Measurements from ENCODE around the gene HEBP2.
A peak's percentile ranks its signal among the peaks of the same experiment; 100 is the strongest.
"Not testable (repeated sequence)": the region's sequence is repeated elsewhere in the genome, so short reads cannot be mapped to it uniquely, and the experiment has no call there.

Gene HEBP2

DNA sequence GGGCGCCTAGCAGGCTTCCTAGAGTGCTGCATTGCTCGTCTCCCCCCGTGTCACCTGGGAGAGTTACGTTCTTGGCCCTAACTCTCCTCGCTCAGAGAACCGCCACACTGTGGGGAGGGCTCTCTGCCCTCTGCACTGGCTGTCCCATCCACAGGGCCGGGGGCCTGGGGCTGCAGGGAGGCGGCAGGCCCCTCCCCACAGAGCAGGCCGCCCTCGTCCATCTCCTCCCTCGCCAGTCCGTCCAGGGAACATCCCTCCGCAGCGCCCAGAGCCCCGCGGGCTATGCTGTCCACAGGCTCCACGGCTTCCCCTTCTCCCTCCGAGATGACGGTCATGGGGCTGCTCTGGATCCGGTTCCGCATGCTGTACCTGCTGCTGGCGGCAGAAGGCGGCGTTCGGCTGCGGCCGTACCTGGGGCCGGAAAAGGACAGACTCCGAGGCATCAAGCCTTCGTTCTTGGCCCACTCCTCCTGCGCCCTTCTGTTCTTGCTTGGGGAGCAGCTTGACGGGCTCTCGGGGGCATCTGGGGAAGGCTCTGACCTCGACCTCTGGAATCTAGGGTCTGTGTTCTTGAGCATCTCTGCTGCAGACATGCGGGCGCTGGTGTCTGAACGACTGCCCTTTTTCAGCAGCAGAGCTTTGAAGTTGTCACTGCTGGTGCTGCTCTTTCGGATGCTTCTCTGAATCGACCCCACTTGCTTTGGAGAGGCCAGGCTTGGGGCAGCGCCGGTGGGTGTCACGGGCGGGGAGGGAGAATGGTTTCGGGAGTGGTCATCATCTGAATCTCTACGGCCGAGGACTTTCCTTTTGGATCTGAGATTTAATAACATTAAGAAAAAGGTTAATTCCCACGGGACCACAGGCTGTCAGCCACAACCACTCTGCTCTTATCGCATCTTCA is 20.2 kb downstream of the HEBP2 start:
- DNase-seq, result no peak

DNA sequence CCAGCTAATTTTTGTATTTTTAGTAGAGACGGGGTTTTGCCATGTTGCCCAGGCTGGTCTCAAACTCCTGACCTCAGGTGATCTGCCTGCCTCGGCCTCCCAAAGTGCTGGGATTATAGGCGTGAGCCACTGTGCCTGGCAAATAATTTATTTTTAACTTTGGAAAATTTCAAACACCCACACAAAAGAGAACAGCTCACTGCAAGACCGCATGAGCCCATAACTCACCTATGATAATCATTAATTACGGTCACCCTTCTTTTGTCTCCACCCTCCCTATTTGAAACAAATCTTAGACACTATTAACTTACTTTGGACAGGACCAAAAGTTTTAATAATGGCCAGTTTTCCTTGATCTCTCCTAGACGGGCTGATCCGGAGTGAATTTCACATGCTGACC is 21.2 kb downstream of the HEBP2 start:
- DNase-seq, result not testable (repeated sequence)

DNA sequence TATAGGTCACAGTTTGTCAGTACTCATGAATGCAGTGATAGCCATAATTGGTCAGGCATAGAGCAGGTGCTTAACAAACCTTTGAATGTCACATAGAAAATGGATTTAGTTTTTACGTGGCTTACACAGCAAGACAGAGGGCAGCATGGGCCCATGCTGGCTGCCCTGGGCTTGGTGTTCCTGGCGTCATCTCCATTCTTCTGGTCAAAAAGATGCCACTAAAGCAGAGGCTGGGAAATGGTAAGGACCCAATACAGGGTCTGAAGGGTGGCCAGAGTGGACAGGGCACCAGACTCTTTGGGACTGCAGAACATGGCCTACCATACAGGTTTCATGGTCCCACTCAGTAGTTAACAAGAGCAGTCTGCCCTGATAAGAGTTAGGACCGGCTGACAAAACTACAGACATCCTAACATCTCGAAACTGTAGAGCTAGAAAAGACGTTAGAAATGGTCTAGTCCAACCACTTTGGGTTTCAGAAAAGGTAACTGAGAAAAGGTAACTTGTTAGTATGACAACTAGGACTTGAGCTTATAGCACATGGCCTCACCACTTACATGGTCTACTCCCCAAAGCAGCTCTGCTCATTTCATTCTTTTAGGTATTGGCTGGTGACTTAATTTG is 22.6 kb downstream of the HEBP2 start:
- DNase-seq, result no peak

DNA sequence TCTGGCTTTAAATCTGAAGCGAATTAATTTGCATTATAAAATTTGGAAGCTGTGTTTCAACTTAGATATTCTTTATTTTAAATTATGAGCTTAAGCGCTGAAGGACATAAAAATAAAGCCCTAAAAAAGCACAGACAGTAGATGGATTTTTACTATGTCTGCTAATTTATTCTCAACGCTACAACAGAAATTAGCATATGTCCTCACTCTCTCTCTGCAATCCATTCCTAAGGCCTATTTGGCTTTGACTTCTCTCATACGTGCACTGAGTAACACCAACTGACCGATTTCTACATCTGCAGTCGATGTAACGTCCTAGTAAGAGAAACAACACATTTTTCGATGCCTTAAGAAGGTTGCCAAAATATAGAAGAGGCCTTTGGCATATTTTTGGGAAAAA is 23.7 kb downstream of the HEBP2 start:
- DNase-seq, result no peak

DNA sequence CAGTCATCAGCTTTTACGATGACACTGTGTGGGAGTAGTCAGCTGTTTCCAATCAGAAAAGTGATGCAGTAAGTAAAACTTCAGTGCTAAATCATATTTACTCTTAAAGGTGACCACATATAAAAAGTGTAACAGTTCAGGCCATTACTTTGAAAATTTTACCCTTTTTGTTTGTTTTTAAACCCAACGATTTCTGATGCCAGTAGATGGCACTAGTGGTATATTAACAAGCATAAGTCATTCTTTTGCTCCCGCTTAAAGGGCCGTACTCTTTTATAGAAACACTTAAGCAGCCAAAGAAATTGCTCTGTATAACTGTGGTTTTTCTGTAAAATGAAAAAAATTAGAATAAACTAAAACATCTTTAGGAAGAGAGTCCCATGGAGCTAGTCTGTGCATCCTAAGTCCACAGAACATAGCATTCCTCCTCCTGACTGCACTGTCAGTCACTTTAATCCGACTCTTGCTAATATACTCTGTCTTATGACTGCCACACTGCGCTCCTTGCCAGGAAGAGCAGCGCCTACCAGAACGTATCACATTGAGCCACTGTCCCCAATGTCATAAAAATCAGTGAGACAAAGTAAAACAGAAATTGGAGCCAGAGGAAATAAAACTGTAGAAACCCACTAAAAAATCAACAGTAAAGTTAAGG is 25.0 kb downstream of the HEBP2 start:
- DNase-seq, result no peak

DNA sequence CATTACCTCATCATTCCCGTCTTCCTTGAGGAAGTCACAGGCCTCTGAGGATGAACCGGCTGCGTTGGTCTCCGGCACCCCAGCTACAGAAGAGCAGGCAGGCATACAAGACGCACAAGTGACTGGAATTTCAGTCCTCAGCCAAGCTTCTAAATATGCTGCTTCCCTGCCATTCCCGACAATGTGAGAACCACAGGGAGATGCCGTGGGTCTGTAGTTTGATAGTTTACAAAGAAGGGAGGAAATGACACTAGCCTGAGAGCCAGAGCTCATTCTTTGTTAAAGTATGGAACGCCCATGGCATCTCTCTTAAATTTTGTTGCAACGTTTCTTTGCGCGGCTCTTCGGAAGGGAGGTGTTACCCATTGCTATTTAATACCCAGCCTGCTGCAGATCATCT is 25.7 kb downstream of the HEBP2 start:
- no peak for DNase-seq

DNA sequence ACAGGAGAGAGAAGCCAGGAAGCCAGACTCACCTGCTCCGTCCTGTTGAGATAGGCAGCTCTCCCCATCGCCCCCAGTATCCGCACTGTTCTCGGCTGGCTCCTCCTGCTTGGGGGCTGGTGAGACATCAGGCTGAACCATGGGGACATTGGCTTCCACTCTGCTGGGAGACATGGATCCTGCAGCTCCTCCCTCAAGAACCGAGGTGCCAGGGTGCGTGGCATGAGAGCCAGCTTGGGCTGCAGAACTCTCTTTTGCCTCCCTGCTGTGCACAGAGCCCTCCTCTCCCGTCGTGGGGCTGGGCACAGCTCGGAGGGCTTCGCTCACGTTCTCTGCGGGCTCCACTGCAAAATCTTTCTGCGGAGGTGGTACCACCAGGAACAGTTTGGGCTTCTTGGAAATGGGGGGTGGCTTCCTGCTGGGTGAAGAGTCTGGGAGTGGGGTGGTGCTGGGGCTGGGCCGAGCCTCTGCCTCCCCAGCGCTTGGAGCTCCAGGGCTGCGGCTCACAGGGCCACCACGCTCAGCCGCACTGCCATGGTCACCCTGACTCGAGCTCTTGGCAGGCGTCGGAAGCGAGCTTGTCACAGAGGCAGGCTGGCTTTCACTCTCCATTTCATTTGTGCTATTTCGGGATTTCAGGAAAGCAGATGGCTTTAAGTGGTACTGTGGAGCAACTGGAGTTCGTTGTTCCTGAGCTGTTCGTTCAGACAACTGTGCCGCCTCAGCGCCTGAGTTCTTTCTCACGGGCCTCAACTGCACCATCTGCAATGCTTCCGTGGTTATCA is 26.5 kb downstream of the HEBP2 start:
- DNase-seq, result peak; percentile 33

DNA sequence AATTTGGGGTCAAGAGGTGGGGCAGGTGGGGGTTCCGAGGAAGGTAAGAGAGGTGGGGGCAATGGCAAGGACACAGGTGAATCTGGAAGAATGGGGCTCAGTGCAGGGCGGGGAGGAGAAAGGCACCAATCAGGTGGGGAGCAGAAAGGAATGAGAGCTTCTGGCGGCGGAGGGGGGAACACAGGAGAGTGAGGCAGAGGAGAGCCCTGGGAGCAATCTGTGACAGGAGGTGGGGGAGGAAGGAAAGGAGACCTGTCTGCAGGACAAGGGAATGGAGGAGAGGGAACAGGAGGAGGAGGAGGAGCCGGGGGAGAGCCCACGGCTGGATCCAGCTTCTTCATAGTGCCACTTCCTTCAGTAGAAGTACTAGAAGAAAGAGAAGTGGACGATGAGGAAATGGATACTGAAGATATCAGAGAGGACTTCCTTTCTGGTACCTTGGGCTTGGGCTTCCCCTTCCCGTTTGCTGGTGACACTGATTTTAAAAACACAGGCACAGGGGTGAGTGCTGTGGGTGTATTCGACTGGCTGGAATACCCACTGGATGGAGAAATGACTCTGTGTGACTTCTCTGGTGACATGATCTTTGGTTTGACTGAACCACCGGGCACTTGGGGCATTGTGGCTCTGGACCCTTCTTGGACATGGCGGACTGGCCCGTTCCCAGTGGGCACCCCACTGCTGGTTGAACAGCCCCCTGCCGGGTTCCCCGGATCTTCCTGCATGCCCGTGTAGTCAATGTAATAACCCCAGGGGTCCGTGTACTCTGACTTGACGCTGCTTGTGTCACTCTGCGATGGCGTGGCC is 27.4 kb downstream of the HEBP2 start:
- no peak for DNase-seq

DNA sequence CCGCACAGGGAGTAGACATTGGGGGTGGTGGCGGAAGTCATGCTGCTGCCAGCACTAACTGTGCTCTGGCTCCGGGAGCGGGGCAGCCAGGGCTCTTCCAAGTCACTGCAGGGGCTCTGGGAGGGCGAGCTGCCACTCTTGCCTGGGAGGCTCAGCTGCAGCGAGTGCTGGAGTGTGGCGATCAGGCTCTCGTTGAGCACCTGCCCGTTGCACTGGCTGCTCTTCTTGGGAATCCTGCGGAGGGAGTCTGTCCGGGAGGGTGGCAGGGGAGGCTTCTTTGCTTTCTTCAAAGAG is 28.0 kb downstream of the HEBP2 start:
- peak; percentile 24 for DNase-seq

DNA sequence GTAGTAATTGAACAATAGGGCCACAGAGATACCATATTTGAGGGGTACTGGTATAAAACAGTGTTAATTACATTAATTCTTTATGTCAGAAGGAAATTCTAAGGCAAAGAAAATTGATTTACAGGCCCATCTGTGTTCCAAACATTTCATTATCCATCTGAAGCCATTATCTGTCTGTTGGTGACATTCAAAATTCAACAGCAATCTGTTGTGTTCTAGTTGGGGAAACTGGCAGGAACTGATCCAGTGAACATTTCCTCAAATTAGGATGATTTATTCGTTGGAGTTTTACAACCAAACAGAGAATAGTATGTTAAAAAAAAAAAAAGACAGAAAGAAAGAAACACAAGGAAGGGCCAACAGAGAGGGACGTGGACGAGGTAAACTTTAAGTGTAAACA is 30.1 kb downstream of the HEBP2 start:
- DNase-seq, result no peak

DNA sequence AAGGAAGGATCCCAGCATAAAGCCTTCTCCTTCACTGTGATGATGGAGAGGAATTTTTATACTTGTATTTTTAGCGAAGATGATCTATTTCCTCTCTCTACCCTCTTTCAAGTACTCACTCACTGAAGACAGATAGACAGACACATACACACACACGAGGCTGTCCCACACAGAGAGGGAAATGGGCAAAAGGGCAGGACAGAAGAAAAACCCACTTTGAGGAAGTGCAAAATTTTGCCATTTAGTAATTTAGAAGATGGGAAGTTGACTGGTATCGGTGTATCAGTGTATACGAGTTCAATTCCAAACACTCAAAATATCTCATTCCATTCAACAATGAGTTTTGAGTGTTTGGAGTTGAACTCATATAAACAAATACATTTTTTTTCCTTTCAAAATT is 30.9 kb downstream of the HEBP2 start:
- DNase-seq, result no peak

DNA sequence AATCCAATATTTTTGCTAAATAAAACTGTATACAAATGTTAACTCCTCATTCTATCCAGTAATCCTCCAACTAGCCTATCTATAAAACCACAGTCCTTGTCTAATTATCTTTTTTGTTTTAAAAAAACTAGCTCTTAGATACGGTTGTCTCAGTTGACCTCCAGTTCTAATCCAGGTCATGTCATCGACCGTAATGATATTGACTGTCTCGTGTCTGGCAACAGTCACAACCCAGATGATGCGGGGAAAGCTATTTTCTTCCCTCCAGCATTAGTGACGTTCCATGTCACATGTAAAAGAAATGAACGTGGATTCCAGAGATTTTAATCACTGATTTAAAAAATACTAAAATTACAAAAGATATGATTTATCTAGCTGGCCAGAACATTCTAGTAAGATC is 35.5 kb downstream of the HEBP2 start:
- no peak for DNase-seq

DNA sequence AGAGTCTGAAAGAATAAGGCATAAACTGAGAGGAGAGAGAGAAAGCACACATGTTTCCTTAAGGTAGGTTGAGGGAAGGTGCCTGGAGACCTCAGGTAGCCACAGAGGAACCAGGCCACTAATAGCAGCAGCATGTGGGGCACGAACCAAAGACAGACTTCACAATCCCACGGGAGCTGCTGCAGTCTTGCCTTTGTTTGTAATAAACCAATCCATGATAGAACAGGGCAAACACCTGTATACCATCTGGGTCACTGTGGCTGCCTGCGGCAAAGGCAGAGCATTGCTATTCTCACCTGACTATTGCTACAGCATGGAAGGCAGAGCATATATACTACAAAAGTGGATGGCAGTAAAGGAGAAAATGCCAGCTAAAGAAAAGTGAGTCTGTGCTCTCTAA is 36.3 kb downstream of the HEBP2 start:
- no peak for DNase-seq

DNA sequence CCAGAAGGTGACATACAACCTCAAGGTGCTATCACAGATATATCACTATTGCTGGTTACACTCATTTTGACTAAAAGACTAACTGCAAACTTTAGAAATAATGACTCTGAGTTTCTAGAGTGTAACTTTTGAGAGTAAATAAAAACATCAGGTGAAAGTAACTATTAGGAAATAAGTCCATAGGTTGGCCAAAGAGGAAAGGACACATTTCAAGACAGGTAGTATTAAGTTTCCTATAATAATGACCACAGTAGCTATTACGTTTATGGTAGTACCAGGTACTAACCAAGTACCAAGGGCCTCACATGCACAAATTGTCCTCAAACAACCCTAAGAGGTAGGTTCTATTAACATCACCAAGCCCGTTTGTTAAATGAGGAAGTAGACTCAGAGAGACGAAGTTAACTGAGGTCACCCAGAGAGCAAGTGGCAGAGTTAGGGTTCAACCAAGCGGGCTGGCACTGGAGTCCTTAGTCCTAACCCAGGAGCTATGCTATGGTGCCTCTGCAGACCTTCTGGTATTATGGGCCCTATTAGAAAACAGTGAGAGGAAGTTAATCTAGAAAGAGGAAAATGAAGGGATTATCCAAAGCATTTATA is 36.8 kb downstream of the HEBP2 start:
- no peak for DNase-seq

DNA sequence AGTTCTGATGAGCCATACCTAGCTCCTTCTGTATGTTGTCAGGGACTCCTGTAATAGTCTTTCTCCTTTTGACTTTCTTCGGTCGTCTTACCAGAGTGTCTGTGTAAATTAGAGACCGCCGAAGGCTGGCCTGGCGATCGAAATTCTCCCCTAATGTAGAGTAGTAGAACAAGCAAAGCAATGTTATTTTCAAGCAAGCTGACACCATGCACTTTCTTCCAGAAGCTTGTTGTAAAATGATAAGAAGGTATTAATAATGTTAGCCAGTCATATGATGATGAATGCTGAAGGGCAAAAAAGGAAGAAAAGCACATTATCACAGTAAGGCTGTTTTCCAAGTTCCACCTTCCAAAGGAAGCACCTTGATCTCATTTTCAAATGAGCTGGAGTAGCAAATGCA is 37.9 kb downstream of the HEBP2 start:
- DNase-seq, result no peak

DNA sequence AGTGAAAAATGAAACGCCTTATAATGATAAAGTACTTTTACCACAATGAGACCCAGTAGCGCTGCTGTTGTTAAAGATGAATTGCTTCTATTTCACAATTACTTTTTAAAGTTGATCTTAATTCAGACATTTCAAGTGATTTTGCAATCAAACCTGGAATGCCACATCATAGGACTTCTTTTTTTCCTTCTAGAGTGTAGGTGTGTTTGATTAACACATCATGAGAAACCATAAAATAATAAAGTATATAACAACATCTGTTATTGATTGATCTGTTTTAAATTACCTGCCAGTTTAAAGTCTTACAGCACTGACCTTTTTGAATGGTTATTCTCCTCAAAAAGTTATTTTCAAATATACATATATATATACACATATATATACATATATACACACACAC is 38.6 kb downstream of the HEBP2 start:
- DNase-seq, result no peak

DNA sequence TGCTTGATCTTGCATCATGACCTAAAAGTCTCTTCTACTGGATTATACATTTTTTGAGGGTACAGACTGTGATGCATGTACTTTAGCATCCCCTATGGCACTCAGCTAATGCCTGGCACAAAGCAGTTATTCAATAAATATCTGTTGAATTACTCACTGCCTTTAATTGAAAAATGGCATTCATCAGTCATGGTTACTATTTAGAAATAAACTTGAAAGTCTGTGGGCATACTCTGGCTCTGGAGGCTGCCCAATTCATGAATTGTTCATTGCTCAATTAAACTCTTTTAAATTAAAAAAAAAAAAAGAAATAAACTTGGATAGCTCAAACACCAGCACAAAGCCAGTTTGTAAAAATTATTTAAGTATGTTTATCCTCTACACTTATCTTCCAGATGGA is 40.0 kb downstream of the HEBP2 start:
- DNase-seq, result peak; percentile 8

DNA sequence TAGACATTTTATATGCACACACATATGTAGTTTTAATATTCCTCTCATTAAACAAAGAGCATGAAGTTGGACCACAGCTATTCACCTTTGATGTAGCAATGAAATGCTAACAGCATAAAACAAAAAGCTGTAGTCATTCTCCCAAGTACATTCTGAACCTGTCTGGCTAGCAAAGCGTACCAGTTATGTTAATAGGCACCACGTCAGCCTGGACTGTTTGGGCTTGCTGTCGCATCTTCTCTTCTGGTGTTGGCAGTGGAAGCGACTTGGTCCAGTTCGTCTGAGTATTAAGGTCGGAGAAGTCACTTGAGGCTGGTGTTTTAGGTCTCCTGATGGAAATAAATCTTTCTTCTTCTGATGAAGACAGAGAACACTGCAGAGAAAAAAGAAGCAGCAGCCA is 42.8 kb downstream of the HEBP2 start:
- no peak for DNase-seq

DNA sequence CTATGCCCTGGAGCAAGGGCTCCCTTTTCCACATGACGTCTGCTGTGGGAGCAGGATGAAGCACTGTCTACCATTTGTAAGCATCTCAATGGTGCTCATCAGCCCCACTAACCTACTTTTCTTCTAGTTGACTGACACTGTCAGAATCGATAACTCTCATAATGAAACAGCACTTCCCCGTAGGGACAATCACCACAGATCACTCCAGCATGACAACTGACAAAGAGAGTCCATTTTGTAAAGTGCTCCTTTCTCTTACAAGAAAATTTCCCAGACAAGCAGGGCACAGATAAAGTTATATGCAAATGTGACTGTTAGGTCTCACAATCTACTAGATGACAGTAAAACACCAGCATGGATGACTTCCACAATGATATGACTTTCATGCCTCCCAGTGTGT is 46.4 kb downstream of the HEBP2 start:
- DNase-seq, result no peak

DNA sequence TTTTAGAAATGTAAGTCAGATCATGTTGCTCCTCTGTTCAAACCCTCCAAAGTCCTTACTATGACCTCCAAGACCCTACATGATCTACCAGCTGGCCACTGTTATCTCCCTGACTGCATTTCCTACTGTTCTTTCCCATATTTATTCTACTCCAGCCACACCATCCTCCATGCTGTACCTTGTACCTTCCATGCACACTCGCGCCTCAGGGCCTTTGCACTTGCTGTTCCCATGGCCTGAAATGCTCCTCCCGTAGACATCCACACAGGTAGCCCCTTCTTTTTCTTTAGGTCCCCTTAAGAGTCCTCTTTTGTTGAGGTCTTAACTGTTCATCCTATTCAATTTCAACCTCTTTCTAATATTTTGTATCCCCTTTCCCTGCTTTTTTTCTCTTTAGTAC is 47.0 kb downstream of the HEBP2 start:
- DNase-seq, result no peak

DNA sequence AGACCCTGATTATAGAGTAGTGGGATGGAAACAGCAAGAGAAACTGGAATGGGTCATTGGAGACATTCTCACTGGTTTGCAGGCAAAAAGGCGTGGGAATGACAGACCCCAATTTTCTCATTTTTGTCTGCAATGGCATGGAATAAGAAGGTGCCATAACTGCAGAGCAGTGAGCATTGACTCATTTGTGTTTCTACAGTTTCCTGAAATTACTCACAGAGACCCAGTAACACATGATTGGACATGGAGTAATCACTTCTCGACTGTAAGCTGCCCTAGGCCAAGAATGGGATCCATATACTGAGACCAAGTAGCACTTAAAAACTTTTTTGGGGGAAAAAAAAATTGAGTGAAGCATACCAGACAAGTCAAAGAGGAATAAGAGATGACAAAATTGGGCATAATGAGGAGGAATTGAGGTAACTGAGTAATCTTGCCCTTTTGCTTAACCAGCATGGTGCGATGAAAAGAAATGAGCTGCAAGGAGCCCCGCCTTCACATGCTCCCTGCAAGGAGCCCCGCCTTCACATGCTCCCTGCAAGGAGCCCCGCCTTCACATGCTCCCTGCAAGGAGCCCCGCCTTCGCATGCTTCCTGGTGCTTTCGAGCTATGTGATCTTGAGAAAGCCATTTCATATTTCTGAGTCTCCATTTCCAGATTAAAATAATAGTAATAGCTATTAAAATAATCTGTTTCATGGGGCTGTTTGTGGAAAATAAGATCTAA is 51.1 kb downstream of the HEBP2 start:
- no peak for DNase-seq
